AG09319 (cell line): ENCODE measurements around the gene ASH1L.

Experiments
- DNase-seq: peaks from one replicate; pipeline ENCODE4 v3.0.0-alpha.2; 2010; ENCODE audit warnings: low read depth; ENCODE audit errors: extremely low read depth
- TF ChIP-seq, protein P1 (sequence below): IDR thresholded peaks from 2 replicates; pipeline ENCODE4 v1.5.1; 2011; ENCODE audit warnings: low read depth, mild to moderate bottlenecking, inconsistent platforms, low read length, moderate library complexity

The ASH1L gene

GRCh38 chr1:155555915-155556314, 6.7 kb downstream of the ASH1L start:
- TF ChIP-seq, protein P1, sequence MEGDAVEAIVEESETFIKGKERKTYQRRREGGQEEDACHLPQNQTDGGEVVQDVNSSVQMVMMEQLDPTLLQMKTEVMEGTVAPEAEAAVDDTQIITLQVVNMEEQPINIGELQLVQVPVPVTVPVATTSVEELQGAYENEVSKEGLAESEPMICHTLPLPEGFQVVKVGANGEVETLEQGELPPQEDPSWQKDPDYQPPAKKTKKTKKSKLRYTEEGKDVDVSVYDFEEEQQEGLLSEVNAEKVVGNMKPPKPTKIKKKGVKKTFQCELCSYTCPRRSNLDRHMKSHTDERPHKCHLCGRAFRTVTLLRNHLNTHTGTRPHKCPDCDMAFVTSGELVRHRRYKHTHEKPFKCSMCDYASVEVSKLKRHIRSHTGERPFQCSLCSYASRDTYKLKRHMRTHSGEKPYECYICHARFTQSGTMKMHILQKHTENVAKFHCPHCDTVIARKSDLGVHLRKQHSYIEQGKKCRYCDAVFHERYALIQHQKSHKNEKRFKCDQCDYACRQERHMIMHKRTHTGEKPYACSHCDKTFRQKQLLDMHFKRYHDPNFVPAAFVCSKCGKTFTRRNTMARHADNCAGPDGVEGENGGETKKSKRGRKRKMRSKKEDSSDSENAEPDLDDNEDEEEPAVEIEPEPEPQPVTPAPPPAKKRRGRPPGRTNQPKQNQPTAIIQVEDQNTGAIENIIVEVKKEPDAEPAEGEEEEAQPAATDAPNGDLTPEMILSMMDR = no peak
- no peak for DNase-seq

GRCh38 chr1:155553349-155553748, 9.3 kb downstream of the ASH1L start:
- TF ChIP-seq, protein P1 = no peak
- DNase-seq = no peak

DNA sequence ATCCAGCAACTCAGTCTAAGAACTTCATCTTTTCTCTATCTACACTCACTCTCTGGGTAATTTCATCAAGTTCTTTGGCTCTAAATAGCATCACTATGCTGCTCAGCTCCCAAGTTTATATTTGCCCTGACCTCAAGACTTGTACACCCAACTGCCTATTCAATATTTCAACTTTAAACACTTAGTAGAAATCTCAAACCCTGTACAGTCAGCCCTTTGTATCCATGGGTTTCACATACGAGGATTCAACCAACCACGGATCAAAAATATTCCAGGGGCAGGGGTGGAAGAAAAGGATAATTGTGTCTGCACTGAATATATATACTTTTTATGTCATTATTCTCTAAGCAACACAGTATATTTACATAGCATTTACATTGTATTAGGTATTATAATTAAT, 13.9 kb downstream of the ASH1L start:
- no peak for DNase-seq
- TF ChIP-seq, protein P1 = no peak

DNA sequence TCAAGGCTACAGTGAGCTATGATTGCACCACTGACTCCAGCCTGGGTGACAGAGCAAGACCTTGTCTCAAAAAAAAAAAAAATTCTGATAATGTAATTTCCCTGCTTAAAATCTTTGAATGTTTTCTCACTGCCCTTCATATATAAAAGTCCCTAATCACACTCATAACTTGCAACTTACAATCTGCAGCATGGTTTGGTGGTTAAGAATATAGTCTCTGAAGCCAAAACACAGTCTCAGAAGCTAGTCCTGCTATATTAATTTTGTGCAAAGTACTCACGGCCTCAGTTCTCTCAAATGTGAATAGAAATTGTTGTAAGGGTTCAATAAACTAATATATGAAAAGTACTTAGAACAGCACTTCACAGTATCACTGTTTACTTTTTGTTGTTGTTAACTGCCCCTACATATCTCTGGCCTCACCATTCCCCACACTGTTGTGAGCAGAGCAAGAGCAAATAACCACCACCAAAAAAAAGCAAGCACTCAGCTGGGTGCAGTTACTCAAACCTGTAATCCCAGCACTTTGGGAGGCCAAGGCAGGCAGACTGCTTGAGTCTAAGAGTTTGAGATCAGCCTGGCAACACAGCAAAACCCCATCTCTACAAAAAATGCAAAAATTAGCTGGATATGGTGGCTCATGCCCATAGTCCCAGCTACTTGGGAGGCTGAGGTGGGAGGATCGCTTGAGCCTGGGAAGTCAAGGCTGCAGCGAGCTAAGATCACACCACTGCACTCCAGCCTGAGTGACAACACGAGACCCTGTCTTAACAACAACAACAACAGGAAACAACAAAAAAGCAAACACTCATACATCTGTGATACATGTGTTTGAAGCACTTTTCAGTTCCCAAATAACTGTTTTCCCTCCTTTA, 22.4 kb downstream of the ASH1L start:
- no peak for DNase-seq
- TF ChIP-seq, protein P1 = no peak

DNA sequence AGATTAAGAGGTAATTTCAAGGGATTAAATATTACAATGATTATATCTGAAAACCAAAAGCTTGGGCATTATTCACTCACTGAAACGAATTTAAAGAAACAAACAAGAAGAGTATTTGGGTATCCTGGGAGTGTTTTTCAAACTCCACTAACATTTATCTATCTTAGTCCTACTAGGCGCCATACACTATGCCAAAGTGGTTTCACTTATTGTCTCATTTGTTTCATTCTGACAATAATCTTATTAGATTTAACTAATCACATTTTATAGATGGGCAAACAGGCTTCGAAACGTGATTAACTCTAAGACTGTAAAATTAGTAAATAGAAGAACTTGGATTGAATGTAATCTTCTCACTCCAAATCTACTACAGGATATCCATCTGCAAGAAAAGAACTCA, 25.4 kb downstream of the ASH1L start:
- TF ChIP-seq, protein P1 = no peak
- no peak for DNase-seq

DNA sequence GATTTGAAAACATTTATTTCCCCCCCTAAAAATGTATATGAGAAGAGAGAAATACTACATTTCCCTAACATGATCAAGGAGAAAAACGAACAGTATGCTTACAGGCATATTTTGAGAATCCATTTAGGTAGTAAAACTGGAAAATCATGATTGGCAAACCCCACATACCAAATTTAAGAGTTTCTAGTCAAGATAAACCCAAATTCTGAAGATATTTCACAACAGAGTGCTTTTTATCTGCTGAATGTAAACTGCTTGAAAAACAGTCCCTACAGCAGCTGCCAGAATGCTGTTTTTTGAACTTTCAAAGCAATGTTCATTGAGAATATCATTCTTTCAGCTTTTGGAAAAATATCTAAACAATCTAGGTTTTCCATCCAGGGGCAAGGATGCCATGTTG, 31.0 kb downstream of the ASH1L start:
- no peak for DNase-seq
- TF ChIP-seq, protein P1 = no peak

- DNase-seq = no peak
- TF ChIP-seq, protein P1 = no peak
Measured at GRCh38 chr1:155529929-155530328, 32.7 kb downstream of the ASH1L start.
